ENCODE results near the gene PLSCR4. TPM values are rescaled to one million over a fixed set of nuclear protein-coding genes. Genes with fewer than 3 reads are reported as not detected.

The PLSCR4 gene
- total RNA-seq, 1 experiment from 2014 or later: 9.1 TPM

GRCh38 chr3:146180376-146180775, 70.5 kb downstream of the PLSCR4 start:
- Mint-ChIP-seq H3K4me1 (ENCODE audit: low read depth, unreplicated experiment) (no peaks in the 10 kb centered on the region), H3K36me3 (ENCODE audit: insufficient read depth, unreplicated experiment) (no peaks in the 10 kb centered on the region), H3K27me3 (ENCODE audit: insufficient read depth, unreplicated experiment) (no peaks in the 10 kb centered on the region), H3K27ac (ENCODE audit: unreplicated experiment) (no peak overlapping the region), H3K4me3 (ENCODE audit: unreplicated experiment) (no peak overlapping the region), H3K9me3 (ENCODE audit: unreplicated experiment) (no peaks in the 10 kb centered on the region)
- ChIA-PET POLR2A (no interaction called here), CTCF (no interaction called here)
- no peak overlapping the region for H3K4me3 ChIP-seq (ENCODE audit: low read depth, low read length)
- TF ChIP-seq CTCF (IDR thresholded peaks at IDR 0.05; ENCODE audit: insufficient read depth in 1 of 2, low read depth in 1 of 2, low read length in 1 of 2, severe bottlenecking in 1 of 2, unreplicated experiment in 1 of 2): no peak
- H3K36me3 ChIP-seq (ENCODE audit: control insufficient read depth, insufficient read depth, low read length): no peaks in the 10 kb centered on the region
- H3K27me3 ChIP-seq (replicated peaks; ENCODE audit: control insufficient read depth, insufficient read depth, low read length): no peaks in the 10 kb centered on the region
- no peaks in the 10 kb centered on the region for H3K9me3 ChIP-seq
- no TSS peak for BruUV-seq (replicated peaks)
- DNase-seq: no peak
- intact Hi-C loops (cut with micrococcal nuclease; ENCODE audit: unreplicated experiment): no loop called here
- no peaks in the 10 kb centered on the region for H3K4me1 ChIP-seq

DNA sequence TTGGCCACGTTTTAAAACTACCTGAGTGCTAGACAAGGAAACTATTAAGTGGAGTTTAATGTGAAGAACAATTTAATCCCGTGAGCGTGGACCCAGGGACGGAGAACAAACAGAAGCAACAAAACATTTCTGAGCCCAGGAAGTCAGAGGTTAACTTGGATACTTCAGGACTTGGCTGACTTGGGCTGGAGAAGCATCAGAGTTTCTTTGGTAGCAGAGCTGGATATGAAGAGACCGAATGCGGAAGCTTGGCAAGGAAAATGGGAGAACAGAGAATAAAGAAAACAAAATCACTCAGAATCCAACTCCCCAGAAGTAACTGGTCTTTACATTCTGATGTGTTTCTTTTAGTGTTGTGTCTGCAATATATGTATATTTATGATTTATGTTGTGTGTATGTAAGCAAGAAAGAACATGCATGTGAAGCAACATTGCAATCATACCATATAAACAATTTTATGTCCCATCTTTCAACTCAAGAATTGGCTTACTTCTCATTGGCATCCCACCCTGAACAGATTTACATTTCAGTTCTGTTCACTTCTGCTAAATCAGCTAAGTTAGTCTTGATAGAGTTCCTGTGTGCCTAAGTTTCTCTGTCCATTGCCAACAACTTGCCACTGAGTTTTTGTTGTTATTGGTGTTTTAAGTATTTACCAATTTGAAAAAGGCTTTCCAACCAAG, 72.8 kb downstream of the PLSCR4 start:
- no peak overlapping the region for H3K27ac Mint-ChIP-seq (ENCODE audit: unreplicated experiment)

GRCh38 chr3:146177519-146177918, 73.4 kb downstream of the PLSCR4 start:
- Histone ChIP-seq H3K36me3 (ENCODE audit: control insufficient read depth, insufficient read depth, low read length) (no peaks in the 10 kb centered on the region), H3K27me3 (replicated peaks; ENCODE audit: control insufficient read depth, insufficient read depth, low read length) (no peaks in the 10 kb centered on the region), H3K9me3 (no peaks in the 10 kb centered on the region), H3K4me1 (peaks cover 6% of the 10 kb centered on the region; the same call in 1 of the 2 replicates), H3K4me3 (ENCODE audit: low read depth, low read length) (no peak overlapping the region)
- Mint-ChIP-seq H3K27me3 (ENCODE audit: insufficient read depth, unreplicated experiment) (no peaks in the 10 kb centered on the region), H3K27ac (ENCODE audit: unreplicated experiment) (no peak overlapping the region), H3K36me3 (ENCODE audit: insufficient read depth, unreplicated experiment) (no peaks in the 10 kb centered on the region), H3K4me3 (ENCODE audit: unreplicated experiment) (no peak overlapping the region), H3K4me1 (ENCODE audit: low read depth, unreplicated experiment) (peaks cover 8% of the 10 kb centered on the region), H3K9me3 (ENCODE audit: unreplicated experiment) (no peaks in the 10 kb centered on the region)
- POLR2A ChIA-PET: no interaction called here
- DNase-seq: no peak
- CTCF ChIA-PET: interaction anchor here (1.1 kb wide), 1 partner anchor 10 kb away, joined by 3 read pairs; no protein-coding TSS in a partner anchor
- BruUV-seq (replicated peaks): no TSS peak
- TF ChIP-seq CTCF (IDR thresholded peaks at IDR 0.05; ENCODE audit: insufficient read depth in 1 of 2, low read depth in 1 of 2, low read length in 1 of 2, severe bottlenecking in 1 of 2, unreplicated experiment in 1 of 2): no peak
- intact Hi-C loops (cut with micrococcal nuclease; ENCODE audit: unreplicated experiment): no loop called here

More for the DNA sequence above, 72.8 kb downstream of the PLSCR4 start:
- Histone ChIP-seq H3K9me3 (no peaks in the 10 kb centered on the region), H3K36me3 (ENCODE audit: control insufficient read depth, insufficient read depth, low read length) (no peaks in the 10 kb centered on the region), H3K4me3 (ENCODE audit: low read depth, low read length) (no peak overlapping the region), H3K4me1 (no peaks in the 10 kb centered on the region), H3K27me3 (replicated peaks; ENCODE audit: control insufficient read depth, insufficient read depth, low read length) (no peaks in the 10 kb centered on the region)
- BruUV-seq (replicated peaks): no TSS peak
- H3K9me3 Mint-ChIP-seq (ENCODE audit: unreplicated experiment): no peaks in the 10 kb centered on the region
- H3K27me3 Mint-ChIP-seq (ENCODE audit: insufficient read depth, unreplicated experiment): no peaks in the 10 kb centered on the region
- H3K4me1 Mint-ChIP-seq (ENCODE audit: low read depth, unreplicated experiment): peaks cover 2% of the 10 kb centered on the region
- no peak for DNase-seq
- no peak for TF ChIP-seq CTCF (IDR thresholded peaks at IDR 0.05; ENCODE audit: insufficient read depth in 1 of 2, low read depth in 1 of 2, low read length in 1 of 2, severe bottlenecking in 1 of 2, unreplicated experiment in 1 of 2)
- no peaks in the 10 kb centered on the region for H3K36me3 Mint-ChIP-seq (ENCODE audit: insufficient read depth, unreplicated experiment)
- POLR2A ChIA-PET: no interaction called here
- intact Hi-C loops (cut with micrococcal nuclease; ENCODE audit: unreplicated experiment): no loop called here
- H3K4me3 Mint-ChIP-seq (ENCODE audit: unreplicated experiment): no peak overlapping the region
- CTCF ChIA-PET: interaction anchor here (1.1 kb wide), 1 partner anchor 9 kb away, joined by 3 read pairs; no protein-coding TSS in a partner anchor
